ENCODE data around the gene SFT2D1. TPM values are rescaled to one million over a fixed set of nuclear protein-coding genes. Genes with fewer than 3 reads are reported as not detected.

SFT2D1 gene
- polyA plus RNA-seq, 3 donors = 48.1 to 166 (median 140) TPM

DNA sequence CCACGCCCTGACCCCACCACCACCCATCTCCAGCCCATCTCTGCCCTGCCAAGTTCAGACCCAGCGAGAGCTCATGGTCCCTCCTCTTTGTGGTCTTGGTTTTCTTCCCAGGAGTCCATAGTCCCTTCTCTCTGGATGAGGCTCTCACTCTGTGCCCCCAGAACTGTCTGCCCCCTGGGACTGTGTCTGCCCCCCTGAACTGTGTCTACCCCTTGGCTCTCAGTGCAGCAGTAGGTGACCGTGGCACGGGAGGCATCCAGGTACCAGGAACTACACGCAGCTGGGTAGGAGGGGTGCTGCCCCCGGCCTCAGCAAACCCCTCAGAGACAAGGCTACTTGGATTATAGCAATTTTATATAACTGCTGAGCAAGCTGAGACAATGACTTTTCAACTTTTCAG lies 57.7 kb downstream of the SFT2D1 start:
- TF ChIP-seq, protein P1, sequence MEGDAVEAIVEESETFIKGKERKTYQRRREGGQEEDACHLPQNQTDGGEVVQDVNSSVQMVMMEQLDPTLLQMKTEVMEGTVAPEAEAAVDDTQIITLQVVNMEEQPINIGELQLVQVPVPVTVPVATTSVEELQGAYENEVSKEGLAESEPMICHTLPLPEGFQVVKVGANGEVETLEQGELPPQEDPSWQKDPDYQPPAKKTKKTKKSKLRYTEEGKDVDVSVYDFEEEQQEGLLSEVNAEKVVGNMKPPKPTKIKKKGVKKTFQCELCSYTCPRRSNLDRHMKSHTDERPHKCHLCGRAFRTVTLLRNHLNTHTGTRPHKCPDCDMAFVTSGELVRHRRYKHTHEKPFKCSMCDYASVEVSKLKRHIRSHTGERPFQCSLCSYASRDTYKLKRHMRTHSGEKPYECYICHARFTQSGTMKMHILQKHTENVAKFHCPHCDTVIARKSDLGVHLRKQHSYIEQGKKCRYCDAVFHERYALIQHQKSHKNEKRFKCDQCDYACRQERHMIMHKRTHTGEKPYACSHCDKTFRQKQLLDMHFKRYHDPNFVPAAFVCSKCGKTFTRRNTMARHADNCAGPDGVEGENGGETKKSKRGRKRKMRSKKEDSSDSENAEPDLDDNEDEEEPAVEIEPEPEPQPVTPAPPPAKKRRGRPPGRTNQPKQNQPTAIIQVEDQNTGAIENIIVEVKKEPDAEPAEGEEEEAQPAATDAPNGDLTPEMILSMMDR (IDR thresholded peaks at IDR 0.05) = no peak
- WGBS (ENCODE audit: insufficient coverage) = 76% methylated on average over 4 of the region's 6 CpGs
- H4K20me1 ChIP-seq (ENCODE audit: insufficient read depth, low read length) = no peaks in the 10 kb centered on the region

DNA sequence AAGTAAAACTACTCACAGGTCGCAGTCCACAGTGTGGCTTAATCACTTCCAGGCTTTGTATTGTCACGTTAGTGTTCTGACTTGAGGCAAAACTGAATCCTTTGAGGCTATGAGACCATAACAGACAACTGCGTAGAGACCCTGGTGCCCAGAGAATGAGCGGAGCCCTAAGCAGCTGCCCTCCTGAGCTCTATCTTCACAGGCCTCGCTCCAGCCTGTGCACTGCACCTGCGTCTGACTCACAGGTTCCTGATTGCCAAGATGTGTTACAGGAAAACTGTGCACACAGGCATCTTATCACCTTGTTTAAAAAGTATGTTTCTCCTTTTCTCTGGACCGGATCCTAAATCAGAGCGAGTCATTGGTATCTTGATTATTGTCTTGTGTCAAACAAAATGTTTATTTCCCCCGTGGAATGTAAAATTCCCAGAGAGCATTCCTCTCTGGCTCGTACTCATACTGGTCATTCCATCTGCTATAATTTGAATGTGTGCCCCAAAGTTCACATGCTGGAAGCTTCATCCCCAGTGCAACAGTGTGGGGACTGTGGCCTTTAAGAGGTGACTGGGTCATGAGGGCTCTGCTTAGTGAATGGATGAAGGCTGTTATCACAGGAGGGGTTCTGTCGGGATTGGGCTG lies 59.8 kb downstream of the SFT2D1 start:
- 95% methylated on average over 5 of the region's 11 CpGs for WGBS (ENCODE audit: insufficient coverage)
- no peak overlapping the region for H3K4me3 Mint-ChIP-seq
- H3K4me1 Mint-ChIP-seq = peaks cover 11% of the 10 kb centered on the region
- Histone ChIP-seq H3K27me3 (ENCODE audit: control insufficient read depth in 2 of 2, insufficient read depth in 2 of 2, low read length in 2 of 2) (no peaks in the 10 kb centered on the region), H3K36me3 (replicated peaks in 1 of 2; ENCODE audit: control insufficient read depth in 1 of 2, insufficient read depth in 2 of 2, low read length in 2 of 2) (no peaks in the 10 kb centered on the region), H3K79me2 (ENCODE audit: insufficient read depth, low read length) (no peaks in the 10 kb centered on the region), H3K4me2 (replicated peaks; ENCODE audit: extremely low read depth, low read length, poor library complexity, severe bottlenecking) (no peak overlapping the region), H3K9ac (ENCODE audit: insufficient read depth, low read length, poor library complexity, severe bottlenecking) (no peak overlapping the region), H3K27ac (ENCODE audit: low read depth in 1 of 2, low read length in 2 of 2) (no peak overlapping the region), H3K4me3 (replicated peaks in 1 of 3; ENCODE audit: low read depth in 2 of 3, low read length in 3 of 3) (no peak overlapping the region), H3K4me1 (ENCODE audit: control insufficient read depth in 1 of 2, insufficient read depth in 2 of 2, low read length in 2 of 2) (peaks cover 0 to 7% of the 10 kb centered on the region in 2 donors), H3K9me3 (replicated peaks in 1 of 2; ENCODE audit: control insufficient read depth in 1 of 2, insufficient read depth in 1 of 2, low read length in 2 of 2) (no peaks in the 10 kb centered on the region), H4K20me1 (ENCODE audit: insufficient read depth, low read length) (no peaks in the 10 kb centered on the region), H2AFZ (ENCODE audit: insufficient read depth, low read depth, low read length, poor library complexity, severe bottlenecking) (no peak overlapping the region)
- peaks cover 4 to 8% (median 6%) of the 10 kb centered on the region in 3 donors for H3K27me3 Mint-ChIP-seq (ENCODE audit: low read depth in 3 of 3)
- no peak for DNase-seq
- intact Hi-C loops (cut with micrococcal nuclease) = no loop called here
- no peaks in the 10 kb centered on the region for H3K36me3 Mint-ChIP-seq
- H3K27ac Mint-ChIP-seq = no peak overlapping the region
- TF ChIP-seq, protein P1 (IDR thresholded peaks at IDR 0.05) = no peak
- no peaks in the 10 kb centered on the region for H3K9me3 Mint-ChIP-seq

More for the DNA sequence above, 57.7 kb downstream of the SFT2D1 start:
- no peak overlapping the region for H3K4me3 ChIP-seq (replicated peaks in 1 of 3; ENCODE audit: low read depth in 2 of 3, low read length in 3 of 3)
- intact Hi-C loops (cut with micrococcal nuclease) = no loop called here
- H3K4me1 Mint-ChIP-seq = peaks cover 7% of the 10 kb centered on the region
- no peaks in the 10 kb centered on the region for H3K9me3 Mint-ChIP-seq
- no peaks in the 10 kb centered on the region for H3K79me2 ChIP-seq (ENCODE audit: insufficient read depth, low read length)
- H2AFZ ChIP-seq (ENCODE audit: insufficient read depth, low read depth, low read length, poor library complexity, severe bottlenecking) = no peak overlapping the region
- H3K4me2 ChIP-seq (replicated peaks; ENCODE audit: extremely low read depth, low read length, poor library complexity, severe bottlenecking) = no peak overlapping the region
- H3K27me3 Mint-ChIP-seq (ENCODE audit: low read depth in 3 of 3) = peaks cover 4 to 8% (median 5%) of the 10 kb centered on the region in 3 donors
- no peak for DNase-seq
- H3K27ac Mint-ChIP-seq = no peak overlapping the region
- H3K27ac ChIP-seq (ENCODE audit: low read depth in 1 of 2, low read length in 2 of 2) = no peak overlapping the region
- H3K4me3 Mint-ChIP-seq = no peak overlapping the region
- no peak overlapping the region for H3K9ac ChIP-seq (ENCODE audit: insufficient read depth, low read length, poor library complexity, severe bottlenecking)
- H3K9me3 ChIP-seq (replicated peaks in 1 of 2; ENCODE audit: control insufficient read depth in 1 of 2, insufficient read depth in 1 of 2, low read length in 2 of 2) = no peaks in the 10 kb centered on the region
- H3K36me3 Mint-ChIP-seq = no peaks in the 10 kb centered on the region
- H3K27me3 ChIP-seq (ENCODE audit: control insufficient read depth in 2 of 2, insufficient read depth in 2 of 2, low read length in 2 of 2) = no peaks in the 10 kb centered on the region
- no peaks in the 10 kb centered on the region for H3K36me3 ChIP-seq (replicated peaks in 1 of 2; ENCODE audit: control insufficient read depth in 1 of 2, insufficient read depth in 2 of 2, low read length in 2 of 2)
- H3K4me1 ChIP-seq (ENCODE audit: control insufficient read depth in 1 of 2, insufficient read depth in 2 of 2, low read length in 2 of 2) = no peaks in the 10 kb centered on the region

Measured in CD14-positive monocyte (primary cell).